Lower lobe of right lung (tissue), 2 donors: ENCODE data around the gene QPCT. TPM values are rescaled to one million over a fixed set of nuclear protein-coding genes. Genes with fewer than 3 reads are reported as not detected.

Experiments used
- ATAC-seq, 2 donors: fragments of 200-7000 bp; cut with Tn5 transposase; one replicate each; pipeline ENCODE4 v1.9.1; 2020 to 2022; ENCODE audit warnings: mild to moderate bottlenecking in 2 of 2, moderate library complexity in 2 of 2
- DNase-seq: peaks from one replicate; pipeline ENCODE4 v3.0.0-alpha.2; 2020
- H3K27ac ChIP-seq: fragments of 200-600 bp; one replicate; pipeline ENCODE4 v1.8.0; 2022
- H3K27me3 ChIP-seq: fragments of 200-600 bp; one replicate; pipeline ENCODE4 v1.8.0; 2022; ENCODE audit warnings: low read depth
- H3K36me3 ChIP-seq: fragments of 200-600 bp; one replicate; pipeline ENCODE4 v1.8.0; 2022; ENCODE audit warnings: mild to moderate bottlenecking
- H3K4me1 ChIP-seq: fragments of 200-600 bp; one replicate; pipeline ENCODE4 v1.8.0; 2022
- H3K4me3 ChIP-seq: fragments of 200-600 bp; one replicate; pipeline ENCODE4 v1.8.0; 2022; ENCODE audit warnings: mild to moderate bottlenecking
- H3K9me3 ChIP-seq: fragments of 200-600 bp; one replicate; pipeline ENCODE4 v1.8.0; 2022
- intact Hi-C: fragments of 100-400 bp; cut with DNase I; formaldehyde crosslinking; loops from one replicate; pipeline ENCODE4 v1.11.0; 2022
- total RNA-seq: library from RNA; stranded (reverse); fragmentation: NEBNext Ultra II Directional; extraction: Animal tissue kit (Norgen Biotek cat#: 25700); gene quantifications from one replicate; pipeline ENCODE4 v1.2.1, GENCODE V29; 2021
- TF ChIP-seq, protein P1 (sequence below): fragments of 200-600 bp; IDR thresholded peaks from one replicate; pipeline ENCODE4 v1.8.0; 2022; ENCODE audit warnings: antibody characterized with exemption, mild to moderate bottlenecking
- donor health status: DM: no; HTN: yes; CAD: no; lungs with severe emphysema.

Gene QPCT
- total RNA-seq, 1 donor from 2014 or later = 8.6 TPM

DNA sequence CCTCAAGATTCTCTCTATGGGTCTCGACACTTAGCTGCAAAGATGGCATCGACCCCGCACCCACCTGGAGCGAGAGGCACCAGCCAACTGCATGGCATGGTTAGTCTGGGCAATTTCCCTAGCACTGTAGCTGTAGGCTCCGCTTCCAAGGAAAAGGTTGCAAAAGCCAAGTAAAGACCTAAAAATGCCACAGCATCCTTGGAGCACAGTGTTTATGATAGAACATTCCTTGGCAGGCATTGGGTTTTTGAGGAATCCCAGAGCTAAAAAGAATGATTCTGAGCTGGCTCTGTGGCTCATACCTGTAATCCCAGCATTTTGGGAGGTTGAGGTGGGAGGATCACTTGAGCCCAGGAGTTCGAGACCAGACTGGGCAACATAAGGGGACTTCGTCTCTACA is 22.9 kb downstream of the QPCT start:
- Histone ChIP-seq H3K4me1 (no peaks in the 10 kb centered on the region), H3K36me3 (no peaks in the 10 kb centered on the region), H3K27ac (no peak overlapping the region), H3K9me3 (no peaks in the 10 kb centered on the region), H3K4me3 (no peak overlapping the region), H3K27me3 (no peaks in the 10 kb centered on the region)
- DNase-seq = no peak
- TF ChIP-seq, protein P1, sequence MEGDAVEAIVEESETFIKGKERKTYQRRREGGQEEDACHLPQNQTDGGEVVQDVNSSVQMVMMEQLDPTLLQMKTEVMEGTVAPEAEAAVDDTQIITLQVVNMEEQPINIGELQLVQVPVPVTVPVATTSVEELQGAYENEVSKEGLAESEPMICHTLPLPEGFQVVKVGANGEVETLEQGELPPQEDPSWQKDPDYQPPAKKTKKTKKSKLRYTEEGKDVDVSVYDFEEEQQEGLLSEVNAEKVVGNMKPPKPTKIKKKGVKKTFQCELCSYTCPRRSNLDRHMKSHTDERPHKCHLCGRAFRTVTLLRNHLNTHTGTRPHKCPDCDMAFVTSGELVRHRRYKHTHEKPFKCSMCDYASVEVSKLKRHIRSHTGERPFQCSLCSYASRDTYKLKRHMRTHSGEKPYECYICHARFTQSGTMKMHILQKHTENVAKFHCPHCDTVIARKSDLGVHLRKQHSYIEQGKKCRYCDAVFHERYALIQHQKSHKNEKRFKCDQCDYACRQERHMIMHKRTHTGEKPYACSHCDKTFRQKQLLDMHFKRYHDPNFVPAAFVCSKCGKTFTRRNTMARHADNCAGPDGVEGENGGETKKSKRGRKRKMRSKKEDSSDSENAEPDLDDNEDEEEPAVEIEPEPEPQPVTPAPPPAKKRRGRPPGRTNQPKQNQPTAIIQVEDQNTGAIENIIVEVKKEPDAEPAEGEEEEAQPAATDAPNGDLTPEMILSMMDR = no peak
- ATAC-seq = no peak
- intact Hi-C loops = no loop called here

- H3K9me3 ChIP-seq = no peaks in the 10 kb centered on the region
- no peak overlapping the region for H3K27ac ChIP-seq
- H3K36me3 ChIP-seq = no peaks in the 10 kb centered on the region
- TF ChIP-seq, protein P1 = no peak
- ATAC-seq (no peak), DNase-seq (no peak)
- H3K4me3 ChIP-seq = no peak overlapping the region
- H3K4me1 ChIP-seq = no peaks in the 10 kb centered on the region
- no peaks in the 10 kb centered on the region for H3K27me3 ChIP-seq
- intact Hi-C loops = no loop called here
Measured at GRCh38 chr2:37367984-37368383, 23.6 kb downstream of the QPCT start.

DNA sequence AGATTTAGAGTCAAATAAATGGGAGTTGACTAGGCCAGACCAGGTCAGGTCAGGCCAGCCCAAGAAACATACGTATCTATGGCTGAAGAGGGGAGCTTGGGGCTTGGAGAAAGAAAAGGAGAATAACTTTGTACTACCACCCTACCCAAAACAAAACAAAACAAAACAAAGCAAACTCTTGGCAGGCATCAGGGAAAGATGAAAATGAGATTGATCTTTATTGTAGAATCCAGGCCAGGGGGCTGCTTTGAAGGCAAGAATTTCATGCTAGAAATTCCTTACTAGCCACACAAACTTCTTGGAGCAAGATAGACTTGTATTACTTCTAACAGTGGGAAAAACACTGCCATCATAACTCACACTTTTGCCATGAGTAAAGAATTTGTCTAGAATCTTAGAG is 26.2 kb downstream of the QPCT start:
- no peak for ATAC-seq
- Histone ChIP-seq H3K27ac (no peak overlapping the region), H3K9me3 (no peaks in the 10 kb centered on the region), H3K36me3 (no peaks in the 10 kb centered on the region), H3K4me1 (no peaks in the 10 kb centered on the region), H3K4me3 (no peak overlapping the region), H3K27me3 (no peaks in the 10 kb centered on the region)
- TF ChIP-seq, protein P1 = no peak
- intact Hi-C loops = no loop called here
- no peak for DNase-seq

DNA sequence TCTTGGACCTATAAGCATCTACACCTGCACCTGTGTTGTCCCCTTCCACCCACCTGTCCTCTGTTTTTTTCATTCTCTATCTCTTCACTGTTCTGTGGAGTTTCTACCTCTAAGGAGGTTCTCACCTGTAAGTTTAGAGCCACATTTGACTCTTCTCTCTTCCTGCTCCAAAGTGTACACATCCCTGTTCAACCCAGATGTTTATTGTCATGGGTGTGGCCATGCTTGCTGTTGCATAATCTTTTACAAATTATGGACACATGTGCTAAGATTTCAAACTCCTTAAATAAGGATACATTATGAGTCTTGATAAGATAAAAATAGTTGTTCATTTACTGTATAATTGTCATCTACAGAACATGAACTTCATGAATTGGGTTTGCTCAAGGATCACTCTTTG is 27.6 kb downstream of the QPCT start:
- no peaks in the 10 kb centered on the region for H3K9me3 ChIP-seq
- H3K4me1 ChIP-seq = no peaks in the 10 kb centered on the region
- no peaks in the 10 kb centered on the region for H3K27me3 ChIP-seq
- no peak for ATAC-seq
- no peak for DNase-seq
- intact Hi-C loops = no loop called here
- no peak overlapping the region for H3K27ac ChIP-seq
- H3K36me3 ChIP-seq = no peaks in the 10 kb centered on the region
- H3K4me3 ChIP-seq = no peak overlapping the region
- TF ChIP-seq, protein P1 = no peak

GRCh38 chr2:37375741-37376288 is 31.4 kb downstream of the QPCT start:
- DNase-seq (no peak), ATAC-seq (no peak)
- Histone ChIP-seq H3K27ac (no peak overlapping the region), H3K4me1 (no peaks in the 10 kb centered on the region), H3K36me3 (no peaks in the 10 kb centered on the region), H3K27me3 (no peaks in the 10 kb centered on the region), H3K9me3 (no peaks in the 10 kb centered on the region), H3K4me3 (no peak overlapping the region)
- TF ChIP-seq, protein P1 = no peak
- intact Hi-C loops = no loop called here
